HG03159 (cell line): ENCODE measurements around the gene STX16.

Experiments used
- ATAC-seq: cut with Tn5 transposase; IDR thresholded peaks from one replicate; pipeline ENCODE4 v1.9.1; 2021; ENCODE audit warnings: mild to moderate bottlenecking, moderate library complexity; ENCODE audit not compliant: unreplicated experiment

The STX16 gene

GRCh38 chr20:58651946-58652605 is 993 bp downstream of the STX16 start:
- ATAC-seq = peak; percentile 43

DNA sequence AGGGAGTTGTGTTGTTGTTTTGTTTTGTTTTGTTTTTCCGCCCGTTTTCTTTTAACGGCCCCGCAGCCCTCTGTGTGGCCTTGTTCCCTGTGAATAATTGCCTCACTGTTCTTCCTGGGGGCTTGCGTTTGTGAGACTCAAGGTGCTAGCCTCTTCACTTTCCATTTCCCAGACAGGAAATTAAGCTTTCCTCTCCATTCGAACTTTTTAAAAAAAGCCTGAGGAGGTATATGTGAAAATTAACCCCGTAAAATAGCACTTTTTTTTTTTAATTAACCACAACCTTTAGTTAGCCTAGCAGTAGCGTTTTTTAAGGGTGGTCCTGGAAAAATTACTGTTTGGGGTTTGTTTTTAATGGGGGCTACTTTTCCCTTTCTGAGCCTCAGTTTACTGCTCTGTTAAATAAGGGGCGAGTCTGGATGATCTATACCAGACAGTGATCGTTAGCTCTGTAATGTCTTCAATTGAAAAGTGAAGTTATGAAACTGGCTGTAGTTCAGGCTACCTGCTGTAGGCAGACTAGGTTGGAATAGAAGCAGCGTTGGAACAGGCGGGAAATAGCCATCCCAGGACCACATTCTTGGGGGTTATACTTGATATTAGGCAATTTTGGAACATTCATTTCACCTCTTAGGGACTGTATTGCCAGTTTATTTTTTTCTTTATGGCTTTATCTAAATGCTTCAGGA is 1.7 kb downstream of the STX16 start:
- ATAC-seq = peak; percentile 8

GRCh38 chr20:58654337-58654736 is 3.3 kb downstream of the STX16 start:
- ATAC-seq = no peak

DNA sequence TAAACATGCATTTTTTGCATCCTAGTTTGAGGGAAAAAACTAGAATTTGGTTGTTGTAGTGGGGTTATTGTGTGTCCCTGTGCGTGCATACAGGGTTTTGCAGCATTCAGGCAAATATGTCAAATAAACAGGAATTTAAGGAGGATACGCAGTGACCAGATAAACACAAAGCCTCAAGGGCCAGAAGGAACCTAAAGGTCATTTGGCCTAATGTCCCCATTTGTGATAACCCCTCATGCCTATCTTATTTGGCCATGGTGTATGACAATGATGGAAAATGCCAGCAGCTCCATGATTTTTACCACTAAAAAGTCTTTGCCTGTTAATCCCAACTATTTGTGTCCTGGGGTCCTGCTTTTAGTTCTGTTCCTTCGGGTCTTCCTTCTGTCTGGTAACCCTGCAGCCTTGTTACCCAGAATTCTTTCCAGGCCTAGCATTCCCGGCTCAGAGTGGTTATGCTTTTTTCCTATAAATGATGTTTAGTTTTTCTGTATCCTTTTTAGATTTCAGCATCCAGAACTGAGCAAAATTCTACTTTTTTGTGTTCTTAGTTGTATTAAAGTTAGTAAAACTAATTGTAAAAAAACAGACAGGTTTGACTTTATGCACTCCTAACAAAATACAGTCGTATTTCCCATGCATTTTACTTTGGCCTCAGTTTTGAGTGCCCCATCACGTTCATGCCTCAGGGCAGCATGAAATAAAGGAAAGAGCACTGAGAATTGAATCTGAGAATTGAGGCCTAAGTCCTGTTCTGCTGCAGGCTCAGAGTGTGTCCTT is 4.4 kb downstream of the STX16 start:
- no peak for ATAC-seq

DNA sequence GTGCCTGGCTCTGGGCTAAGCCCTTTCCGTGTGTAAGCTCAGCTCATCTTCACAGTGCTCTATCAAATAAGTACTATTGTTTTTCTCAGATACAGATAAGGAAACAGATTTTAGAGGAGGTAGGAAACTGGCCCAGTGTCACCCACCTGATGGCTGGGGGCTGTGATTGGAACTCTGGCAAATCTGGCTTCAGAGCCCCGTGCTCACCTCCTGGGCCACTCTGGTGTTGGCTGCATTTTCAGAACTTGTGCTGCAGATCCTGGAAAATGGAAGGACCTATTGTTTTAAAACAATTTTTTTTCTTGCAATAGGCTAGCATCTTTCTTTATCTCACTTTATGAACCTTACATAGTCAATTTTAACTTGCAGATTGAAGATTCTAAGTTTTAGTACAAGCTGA is 5.7 kb downstream of the STX16 start:
- ATAC-seq = no peak

GRCh38 chr20:58657262-58657661 is 6.2 kb downstream of the STX16 start:
- no peak for ATAC-seq

DNA sequence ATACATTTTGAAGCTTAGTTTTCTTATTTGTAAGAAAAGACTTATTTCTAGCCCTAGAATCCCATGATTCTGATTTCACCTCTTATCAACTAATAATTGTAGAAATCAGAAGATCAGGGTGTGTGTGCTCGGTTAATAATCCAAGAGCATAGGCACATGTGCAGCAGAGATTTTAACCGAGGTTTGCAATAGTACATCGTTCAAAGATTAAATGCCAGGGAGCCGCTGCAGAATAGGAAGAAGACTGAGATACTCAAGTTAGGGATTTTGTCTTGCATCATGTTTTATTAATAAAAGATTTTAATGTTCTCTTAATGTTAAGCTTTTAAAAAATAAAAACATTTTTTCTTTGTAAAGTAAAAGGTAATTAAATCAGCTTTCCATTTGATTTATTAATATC is 6.9 kb downstream of the STX16 start:
- no peak for ATAC-seq

GRCh38 chr20:58658760-58659159 is 7.7 kb downstream of the STX16 start:
- ATAC-seq = no peak

- no peak for ATAC-seq
These were observed 8.8 kb downstream of the STX16 start for GRCh38 chr20:58659841-58660240.

DNA sequence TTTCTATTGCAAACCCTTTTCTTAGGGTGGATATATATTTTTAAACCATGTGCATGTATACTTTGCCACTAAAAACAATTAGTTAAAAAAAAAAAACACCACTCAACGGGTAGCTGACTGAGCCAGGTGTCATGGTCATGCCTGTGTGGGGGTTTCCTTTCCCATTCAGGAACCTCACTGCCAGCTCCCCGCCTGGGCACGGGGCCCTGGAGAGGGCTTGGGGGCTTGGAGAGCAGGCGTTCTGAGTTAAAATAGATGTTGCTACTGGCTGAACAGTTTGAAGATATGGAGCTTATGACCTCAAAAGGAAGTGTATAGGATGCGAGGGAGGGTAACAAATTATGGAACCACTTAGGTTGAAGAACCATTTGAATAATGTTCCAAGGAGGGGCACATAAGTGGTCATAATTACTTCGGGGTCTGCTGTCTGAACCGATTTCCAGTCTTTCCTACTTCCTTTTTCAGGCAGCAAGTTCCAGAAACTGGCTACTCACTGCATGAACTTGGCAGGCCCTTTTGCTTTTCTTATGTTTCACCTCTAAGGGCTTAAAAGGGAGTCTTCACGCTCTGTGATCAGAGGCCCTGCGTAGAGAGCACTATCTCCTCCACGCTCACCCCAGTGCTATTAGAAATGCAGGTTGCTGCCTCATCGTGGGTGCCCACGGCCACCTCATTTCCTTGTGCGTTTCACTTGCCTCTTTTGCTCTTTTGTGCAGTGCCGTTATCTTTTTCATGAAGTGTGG is 9.9 kb downstream of the STX16 start:
- no peak for ATAC-seq

DNA sequence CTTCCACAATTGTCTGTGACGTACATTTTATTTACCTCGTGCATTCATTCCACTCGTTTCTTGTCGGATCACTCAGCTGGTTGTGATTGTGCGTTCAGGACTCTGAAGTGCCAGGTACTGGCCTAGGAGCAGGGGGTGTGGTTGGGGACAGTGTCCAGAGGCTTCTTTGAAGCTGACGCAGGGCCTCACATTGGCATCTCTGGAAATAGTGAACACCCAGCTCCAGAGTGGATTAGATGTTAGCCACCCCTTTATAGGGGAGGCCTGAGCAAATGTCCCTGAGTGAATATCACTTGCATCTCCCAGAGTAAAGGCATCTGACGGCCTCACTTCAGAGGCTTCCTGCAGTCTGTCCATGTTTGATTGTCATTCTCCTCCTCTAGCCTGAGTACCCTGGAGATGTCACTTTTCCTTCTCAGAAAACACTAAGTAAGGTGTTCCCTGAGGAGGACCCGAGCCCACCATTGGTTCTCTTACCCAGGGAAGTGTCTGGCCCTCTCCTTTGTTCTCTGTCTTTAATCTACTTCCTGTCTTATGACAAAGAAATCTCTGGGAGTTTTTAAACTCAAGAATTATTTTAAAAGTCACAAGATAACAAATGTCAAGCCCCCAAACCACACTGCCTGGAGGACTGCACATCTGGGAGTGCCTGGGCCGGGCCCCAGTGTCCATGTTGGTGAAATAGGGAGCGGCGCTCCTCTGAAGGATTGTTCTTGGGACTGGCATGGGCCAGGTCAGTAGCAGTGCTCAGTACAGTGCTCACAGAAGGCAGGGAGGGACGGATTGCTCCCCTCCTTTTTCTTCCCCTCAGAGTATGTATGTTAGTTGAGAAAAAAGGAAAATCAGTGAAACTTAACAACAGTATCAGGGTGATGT is 10.8 kb downstream of the STX16 start:
- ATAC-seq = no peak

DNA sequence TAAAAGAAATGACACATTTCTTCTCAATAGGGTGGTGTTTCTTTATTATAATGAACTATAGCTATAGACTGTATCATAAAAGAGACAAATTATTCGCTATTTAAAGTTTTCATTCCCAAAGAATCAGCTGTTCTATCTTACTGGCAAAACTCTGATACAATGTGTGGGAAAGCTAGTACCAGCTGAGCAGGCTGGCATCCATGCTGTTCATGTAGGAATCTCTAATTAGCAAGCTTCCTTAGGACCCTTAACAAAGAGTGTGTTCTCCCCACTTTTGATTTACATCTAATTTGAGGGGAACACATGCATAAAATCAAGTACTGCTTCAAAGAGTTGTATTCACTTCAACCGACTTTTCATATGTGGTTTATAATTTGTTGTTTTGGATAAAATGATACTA is 13.2 kb downstream of the STX16 start:
- no peak for ATAC-seq

DNA sequence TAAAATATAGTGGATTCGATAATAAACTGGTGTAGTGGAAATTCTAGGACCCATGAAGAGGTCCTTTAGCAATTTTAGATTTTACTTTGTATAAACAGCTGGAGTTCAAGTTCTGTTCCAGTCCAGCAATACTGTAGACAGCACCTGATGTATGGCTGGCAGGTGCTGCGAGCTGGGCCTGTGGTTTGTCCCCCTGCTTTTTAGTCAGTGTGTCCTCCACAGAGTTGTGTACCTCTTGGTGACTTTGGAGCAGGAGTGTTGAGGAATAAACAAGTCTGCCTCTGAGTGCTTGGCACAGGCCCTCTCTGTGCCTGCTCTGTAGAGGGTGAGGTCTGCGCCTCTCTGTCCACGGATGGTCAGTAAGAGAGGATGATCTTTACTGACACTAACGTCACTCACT is 13.8 kb downstream of the STX16 start:
- no peak for ATAC-seq

DNA sequence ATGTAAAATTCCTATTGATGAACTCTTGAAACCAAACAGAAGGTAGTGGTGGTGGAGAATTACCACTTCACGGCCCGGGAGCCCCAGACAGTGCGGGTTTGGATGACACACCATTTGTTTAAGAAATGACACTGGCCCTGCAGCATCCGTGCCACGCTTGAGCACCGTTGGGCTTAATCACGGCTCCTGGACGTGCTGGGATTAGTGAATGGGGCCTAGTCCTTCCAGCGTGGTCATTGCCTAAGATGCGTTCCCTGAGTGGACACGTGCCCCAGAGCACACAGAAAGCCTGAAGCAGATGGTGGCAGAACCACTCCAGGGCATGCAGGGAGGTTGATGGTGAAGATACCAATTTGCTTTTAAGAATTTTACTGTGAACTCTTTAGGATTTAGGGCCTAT is 14.5 kb downstream of the STX16 start:
- ATAC-seq = no peak

DNA sequence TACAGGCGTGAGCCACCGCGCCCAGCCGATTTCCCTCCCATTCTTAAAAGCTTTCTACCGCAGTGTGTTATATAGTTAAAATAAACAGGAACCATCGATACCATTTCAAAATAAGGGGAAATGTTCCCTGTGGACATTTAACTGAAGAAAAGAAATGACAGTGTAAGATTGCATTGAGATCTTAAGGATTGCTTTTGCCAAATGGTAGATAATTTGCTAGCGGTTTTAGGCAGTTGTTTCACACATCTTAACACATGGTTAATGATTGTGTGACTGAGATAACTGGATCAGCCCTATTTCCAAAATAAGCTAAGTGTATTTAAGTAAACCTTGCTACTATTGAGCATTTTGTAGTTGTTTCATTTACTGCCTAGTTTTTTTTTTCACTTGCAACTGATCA is 15.6 kb downstream of the STX16 start:
- no peak for ATAC-seq

DNA sequence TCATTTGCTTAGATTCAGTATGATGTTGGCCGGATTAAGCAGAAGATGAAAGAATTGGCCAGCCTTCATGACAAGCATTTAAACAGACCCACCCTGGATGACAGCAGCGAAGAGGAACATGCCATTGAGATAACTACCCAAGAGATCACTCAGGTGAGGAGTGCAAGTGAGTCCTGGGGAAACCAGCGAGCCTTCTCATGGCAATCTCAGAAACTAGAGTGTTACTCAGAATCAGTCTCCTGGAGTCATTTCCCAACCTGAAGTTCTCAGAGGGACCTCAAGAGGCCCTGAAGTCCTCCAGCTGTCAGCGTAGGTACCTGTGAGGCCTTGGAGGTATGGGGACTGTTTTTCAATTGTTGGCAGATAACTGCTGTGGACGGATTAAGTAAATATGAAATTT is 16.9 kb downstream of the STX16 start:
- no peak for ATAC-seq

DNA sequence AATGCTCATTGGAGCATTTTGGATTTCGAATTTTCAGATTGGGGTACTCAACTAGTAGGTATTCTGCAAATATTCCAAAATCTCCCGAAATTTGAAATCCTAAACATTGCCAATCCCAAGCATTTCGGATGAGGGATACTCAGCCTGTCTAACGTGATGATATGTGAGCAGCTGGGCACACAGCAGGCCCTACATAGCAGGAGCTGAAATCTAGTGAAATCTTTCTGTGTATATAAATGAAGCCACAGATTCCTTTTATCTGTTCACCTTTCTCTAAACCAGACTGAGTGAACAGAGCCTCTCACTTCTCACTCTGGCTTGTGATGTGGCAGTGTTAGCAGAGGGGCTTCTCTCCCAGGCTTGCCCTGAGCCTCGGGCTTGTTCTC is 17.8 kb downstream of the STX16 start:
- no peak for ATAC-seq

- no peak for ATAC-seq
These were observed 18.4 kb downstream of the STX16 start for GRCh38 chr20:58669287-58670006.

DNA sequence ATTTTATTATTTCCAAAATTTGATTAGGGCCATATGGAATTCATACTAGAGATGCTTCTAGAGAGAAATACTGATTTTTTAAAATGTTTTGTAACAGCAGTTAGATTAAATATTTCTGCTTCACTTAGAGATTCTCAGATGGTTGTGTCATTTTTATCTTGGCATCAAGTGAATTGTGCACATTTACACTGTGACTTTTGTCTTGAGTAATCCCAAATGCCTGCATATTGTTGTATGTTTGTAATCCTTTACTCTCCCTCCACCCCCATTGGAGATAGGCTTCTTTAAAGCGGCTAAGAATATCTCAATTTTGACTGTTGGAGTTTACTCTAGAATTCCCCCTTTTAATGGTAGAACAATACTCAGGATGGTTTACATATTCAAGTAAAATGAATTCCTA is 19.0 kb downstream of the STX16 start:
- ATAC-seq = no peak

- ATAC-seq = no peak
These were observed 19.6 kb downstream of the STX16 start for GRCh38 chr20:58670659-58671058.
